RWPE1 (cell line): Measurements from ENCODE around the gene TAF4.

Experiments used
- CTCF ChIA-PET: fragments of 350-600 bp; sonication (Branson Sonifier 250); formaldehyde crosslinking; extraction: SDS; loops from one replicate; lab custom pipeline; 2021; lab: Yijun Ruan, JAX
- POLR2A ChIA-PET: fragments of 400-600 bp; formaldehyde crosslinking; extraction: SDS; loops from one replicate; lab custom pipeline; 2020; ENCODE audit warnings: antibody characterized with exemption; ENCODE audit not compliant: low non-redundant PET; lab: Yijun Ruan, JAX
- DNase-seq: peaks from one replicate; pipeline ENCODE4 v3.0.0; 2012; ENCODE audit warnings: low spot score
- H3K27ac ChIP-seq: fragments of 450-650 bp; 2 replicates; pipeline ENCODE4 v1.5.1; 2017
- CTCF ChIP-seq: fragments of 450-650 bp; conservative IDR thresholded peaks from 2 replicates; pipeline ENCODE4 v1.5.1; 2017; ENCODE audit warnings: low read depth, mild to moderate bottlenecking

Gene TAF4

GRCh38 chr20:61934716-61935530, 130.8 kb downstream of the TAF4 start:
- ChIA-PET POLR2A (no interaction called here), CTCF (interaction anchor here (0.7 kb wide), 1 partner anchor 17 kb away, joined by 4 read pairs; no protein-coding TSS in a partner anchor)
- DNase-seq = no peak
- TF ChIP-seq CTCF = no peak
- no peak overlapping the region for H3K27ac ChIP-seq

GRCh38 chr20:61933951-61934715, 131.5 kb downstream of the TAF4 start:
- H3K27ac ChIP-seq = no peak overlapping the region
- DNase-seq = no peak
- ChIA-PET POLR2A (no interaction called here), CTCF (no interaction called here)
- no peak for TF ChIP-seq CTCF

- ChIA-PET CTCF (no interaction called here), POLR2A (no interaction called here)
- no peak overlapping the region for H3K27ac ChIP-seq
- no peak for TF ChIP-seq CTCF
- DNase-seq = no peak
These were observed 132.2 kb downstream of the TAF4 start for GRCh38 chr20:61933481-61933950.

DNA sequence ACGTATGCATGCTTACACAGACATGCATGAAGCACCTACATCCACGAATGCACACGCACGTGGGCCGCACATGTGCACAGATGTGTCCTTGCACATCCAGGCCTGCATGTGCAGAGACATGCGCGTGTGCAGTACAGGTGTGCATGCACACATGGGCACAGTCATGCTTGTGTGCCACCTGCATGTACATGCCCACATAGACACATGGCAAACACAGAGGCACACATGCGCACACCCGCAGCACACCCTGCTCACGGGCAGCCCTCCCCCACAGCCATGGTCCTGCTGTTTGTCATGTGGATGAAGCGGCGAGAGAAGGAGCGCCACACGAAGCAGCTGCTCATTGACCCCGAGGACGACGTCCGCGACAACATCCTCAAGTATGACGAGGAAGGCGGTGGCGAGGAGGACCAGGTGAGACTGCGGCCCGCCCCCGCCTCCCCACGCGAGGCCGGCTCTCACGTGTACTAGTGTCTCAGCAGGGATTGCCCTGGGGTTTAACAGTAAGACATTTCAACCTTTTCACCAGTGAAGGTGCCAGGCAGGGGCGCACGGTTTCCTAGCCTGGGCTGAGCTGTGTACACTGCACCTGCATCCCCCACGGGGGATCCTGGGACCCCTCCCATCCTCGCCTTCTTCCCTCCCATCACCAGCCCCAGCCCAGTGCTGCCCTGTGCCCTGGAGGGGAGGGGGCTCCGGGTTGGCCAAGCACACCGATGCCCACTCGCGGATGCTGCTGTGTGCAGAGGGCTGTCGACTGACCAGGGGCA, 132.8 kb downstream of the TAF4 start:
- DNase-seq = no peak
- POLR2A ChIA-PET = no interaction called here
- H3K27ac ChIP-seq = no peak overlapping the region
- TF ChIP-seq CTCF = no peak
- CTCF ChIA-PET = no interaction called here

GRCh38 chr20:61932199-61932592, 133.5 kb downstream of the TAF4 start:
- no peak for DNase-seq
- no peak for TF ChIP-seq CTCF
- ChIA-PET CTCF (interaction anchor here (0.7 kb wide), 1 partner anchor 352 kb away, joined by 3 read pairs; no protein-coding TSS in a partner anchor), POLR2A (no interaction called here)
- H3K27ac ChIP-seq = no peak overlapping the region
